Natural killer cell (primary cell): ENCODE results near the gene PFKFB3. TPM values are rescaled to one million over a fixed set of nuclear protein-coding genes. Genes with fewer than 3 reads are reported as not detected.
A peak's percentile ranks its signal among the peaks of the same experiment; 100 is the strongest.

Source experiments
- ATAC-seq, 3 donors: fragments of 150-1000 bp in 2 of 3; fragments of 200-7000 bp in 1 of 3; cut with Tn5 transposase; 1 replicate in 1 of 3; 2 replicates in 2 of 3; pipeline ENCODE4 v1.10.0; 2021; ENCODE audit warnings: mild to moderate bottlenecking in 2 of 3, moderate library complexity in 2 of 3
- DNase-seq, 2 donors: peaks; one replicate each; pipeline versions ENCODE4 v3.0.0 to v3.0.0-alpha.2; 2013 to 2021; ENCODE audit warnings: mixed read lengths in 1 of 2
- H3K27ac ChIP-seq: one replicate; pipeline ENCODE4 v1.5.1; 2013; ENCODE audit warnings: mild to moderate bottlenecking, low read length
- H3K27me3 ChIP-seq: one replicate; pipeline ENCODE4 v1.6.1; 2013; ENCODE audit warnings: low read length; ENCODE audit not compliant: control insufficient read depth, insufficient read depth
- H3K36me3 ChIP-seq: one replicate; pipeline ENCODE4 v1.6.1; 2013; ENCODE audit warnings: low read length; ENCODE audit not compliant: control insufficient read depth, insufficient read depth
- H3K4me1 ChIP-seq: one replicate; pipeline ENCODE4 v1.6.1; 2013; ENCODE audit warnings: low read length; ENCODE audit not compliant: control insufficient read depth, insufficient read depth
- H3K4me3 ChIP-seq: one replicate; pipeline ENCODE4 v1.5.1; 2013; ENCODE audit warnings: low read length
- H3K9me3 ChIP-seq: one replicate; pipeline ENCODE4 v1.6.1; 2013; ENCODE audit warnings: low read length; ENCODE audit not compliant: control insufficient read depth, insufficient read depth
- H3K27ac Mint-ChIP-seq, 2 donors: one replicate each; pipeline ENCODE4 v1.8.0; 2022; ENCODE audit warnings: mild to moderate bottlenecking in 2 of 2, mixed read lengths in 2 of 2, moderate library complexity in 1 of 2
- H3K27me3 Mint-ChIP-seq, 2 donors: one replicate each; pipeline ENCODE4 v1.8.0; 2022; ENCODE audit warnings: low read depth in 2 of 2, mixed read lengths in 2 of 2
- H3K36me3 Mint-ChIP-seq: one replicate; pipeline ENCODE4 v1.8.0; 2022; ENCODE audit warnings: mixed read lengths
- H3K4me1 Mint-ChIP-seq, 2 donors: one replicate each; pipeline ENCODE4 v1.8.0; 2022; ENCODE audit warnings: mixed read lengths in 2 of 2
- H3K4me3 Mint-ChIP-seq: one replicate; pipeline ENCODE4 v1.8.0; 2022; ENCODE audit warnings: mild to moderate bottlenecking, moderate library complexity, mixed read lengths
- H3K9me3 Mint-ChIP-seq, 2 donors: one replicate each; pipeline ENCODE4 v1.8.0; 2022; ENCODE audit warnings: mixed read lengths in 2 of 2
- CTCF ChIP-seq: fragments of 200-600 bp; IDR thresholded peaks from one replicate; pipeline ENCODE4 v1.8.0; 2022; ENCODE audit warnings: antibody characterized with exemption
- WGBS: methylation state at CpG from one replicate; pipeline ENCODE4 v1.1.7; 2013; ENCODE audit warnings: missing lambda C conversion rate; ENCODE audit not compliant: insufficient coverage; 5-methylcytosine and 5-hydroxymethylcytosine counted together
- intact Hi-C: fragments of 100-400 bp; cut with micrococcal nuclease; formaldehyde crosslinking; loops from one replicate; pipeline ENCODE4 v1.14.2; 2022
- total RNA-seq, 4 donors: library from RNA; stranded (reverse); fragments of 120-200 nt in 1 of 4; gene quantifications; one replicate each; pipeline versions ENCODE4 v1.2.3 to v1.2.4, GENCODE V29; 2013 to 2022

The PFKFB3 gene
- total RNA-seq, 3 donors from 2014 or later (not counting 1 experiment from before 2014, with no cell fraction given) = 33.4 to 59.7 (median 39.0) TPM

GRCh38 chr10:6178581-6178980 lies 24.2 kb upstream of the PFKFB3 start:
- H3K4me3 ChIP-seq = no peak overlapping the region
- H3K9me3 ChIP-seq = no peaks in the 10 kb centered on the region
- ATAC-seq (no peak), DNase-seq (no peak)
- no peak overlapping the region for H3K4me3 Mint-ChIP-seq
- WGBS = 97% methylated on average over 17 of the region's 17 CpGs
- H3K27me3 Mint-ChIP-seq = no peaks in the 10 kb centered on the region
- no peaks in the 10 kb centered on the region for H3K27me3 ChIP-seq
- TF ChIP-seq CTCF = no peak
- no peak overlapping the region for H3K27ac ChIP-seq
- intact Hi-C loops = no loop called here
- H3K27ac Mint-ChIP-seq = peak overlapping the region in 1 of 2 donors; percentile 39
- H3K9me3 Mint-ChIP-seq = no peaks in the 10 kb centered on the region
- no peaks in the 10 kb centered on the region for H3K36me3 ChIP-seq
- peaks cover 25 to 40% of the 10 kb centered on the region in 2 donors for H3K4me1 Mint-ChIP-seq
- H3K36me3 Mint-ChIP-seq = no peaks in the 10 kb centered on the region
- peaks cover 4% of the 10 kb centered on the region for H3K4me1 ChIP-seq

GRCh38 chr10:6179078-6179477 lies 23.7 kb upstream of the PFKFB3 start:
- no peaks in the 10 kb centered on the region for H3K9me3 Mint-ChIP-seq
- Histone ChIP-seq H3K27me3 (no peaks in the 10 kb centered on the region), H3K36me3 (no peaks in the 10 kb centered on the region), H3K27ac (no peak overlapping the region), H3K4me3 (no peak overlapping the region), H3K9me3 (no peaks in the 10 kb centered on the region), H3K4me1 (no peaks in the 10 kb centered on the region)
- DNase-seq (no peak), ATAC-seq (no peak)
- no peak for TF ChIP-seq CTCF
- no peaks in the 10 kb centered on the region for H3K36me3 Mint-ChIP-seq
- H3K4me1 Mint-ChIP-seq = peaks cover 21 to 35% of the 10 kb centered on the region in 2 donors
- WGBS = 98% methylated on average over 8 of the region's 8 CpGs
- no peak overlapping the region for H3K4me3 Mint-ChIP-seq
- intact Hi-C loops = no loop called here
- H3K27me3 Mint-ChIP-seq = no peaks in the 10 kb centered on the region
- peak overlapping the region in 1 of 2 donors; percentile 39 for H3K27ac Mint-ChIP-seq

- intact Hi-C loops = no loop called here
- no peaks in the 10 kb centered on the region for H3K4me1 ChIP-seq
- H3K36me3 ChIP-seq = no peaks in the 10 kb centered on the region
- H3K27ac Mint-ChIP-seq = no peak overlapping the region
- H3K9me3 ChIP-seq = no peaks in the 10 kb centered on the region
- no peak for TF ChIP-seq CTCF
- no peak for ATAC-seq
- 98% methylated on average over 4 of the region's 4 CpGs for WGBS
- no peak overlapping the region for H3K4me3 Mint-ChIP-seq
- no peak overlapping the region for H3K27ac ChIP-seq
- H3K27me3 Mint-ChIP-seq = no peaks in the 10 kb centered on the region
- no peaks in the 10 kb centered on the region for H3K27me3 ChIP-seq
- no peak overlapping the region for H3K4me3 ChIP-seq
- DNase-seq = no peak
- no peaks in the 10 kb centered on the region for H3K9me3 Mint-ChIP-seq
- no peaks in the 10 kb centered on the region for H3K36me3 Mint-ChIP-seq
- peaks cover 14 to 28% of the 10 kb centered on the region in 2 donors for H3K4me1 Mint-ChIP-seq
Measured at GRCh38 chr10:6180480-6181110, 22.1 kb upstream of the PFKFB3 start.

- WGBS = 100% methylated on average over 6 of the region's 6 CpGs
- Mint-ChIP-seq H3K27me3 (no peaks in the 10 kb centered on the region), H3K4me3 (no peak overlapping the region), H3K4me1 (peaks cover 10 to 27% of the 10 kb centered on the region in 2 donors), H3K36me3 (no peaks in the 10 kb centered on the region), H3K27ac (no peak overlapping the region), H3K9me3 (no peaks in the 10 kb centered on the region)
- ATAC-seq = no peak
- Histone ChIP-seq H3K36me3 (no peaks in the 10 kb centered on the region), H3K4me3 (no peak overlapping the region), H3K27ac (no peak overlapping the region), H3K4me1 (no peaks in the 10 kb centered on the region), H3K9me3 (no peaks in the 10 kb centered on the region), H3K27me3 (no peaks in the 10 kb centered on the region)
- intact Hi-C loops = no loop called here
- no peak for TF ChIP-seq CTCF
- no peak for DNase-seq
Measured at GRCh38 chr10:6181249-6181648, 21.5 kb upstream of the PFKFB3 start.
